Motor neuron (in vitro differentiated cells): Measurements from ENCODE around the gene SH3GL3. TPM values are rescaled to one million over a fixed set of nuclear protein-coding genes. Genes with fewer than 3 reads are reported as not detected.

Source experiments
- ATAC-seq, 8 experiments: fragments of 200-7000 bp; cut with Tn5 transposase; replicated peaks in 6 of 8; 2 replicates each; pipeline ENCODE4 v1.8.0; 2021; ENCODE audit warnings: mild to moderate bottlenecking in 8 of 8, moderate library complexity in 8 of 8
- H3K27ac ChIP-seq, 2 donors: fragments of 250-450 bp; sonication (Bioruptor Pico); 2 replicates each; pipeline ENCODE4 v1.9.0; 2021; ENCODE audit warnings: antibody characterized with exemption in 2 of 2, mild to moderate bottlenecking in 2 of 2, moderate library complexity in 1 of 2
- H3K4me1 ChIP-seq, 2 donors: fragments of 250-450 bp; sonication (Bioruptor Pico); replicated peaks in 1 of 2; 2 replicates each; pipeline ENCODE4 v1.6.1; 2021; ENCODE audit warnings: antibody characterized with exemption in 2 of 2, mild to moderate bottlenecking in 2 of 2, moderate library complexity in 1 of 2
- H3K4me3 ChIP-seq, 5 donors: fragments of 250-450 bp; sonication (Bioruptor Pico); 2 replicates each; pipeline ENCODE4 v1.9.0; 2021; ENCODE audit warnings: antibody characterized with exemption in 5 of 5, mild to moderate bottlenecking in 5 of 5, moderate library complexity in 4 of 5
- WGBS, 10 experiments: fragments of 450-650 bp; shearing (Covaris generic); methylation state at CpG; one replicate each; pipeline ENCODE4 v1.0.0; 2022; 5-methylcytosine and 5-hydroxymethylcytosine counted together
- in situ Hi-C, 9 experiments: fragments of 400-800 bp; cut with MboI; loops; one replicate each; pipeline ENCODE4 v1.15.0; 2021; ENCODE audit warnings: low sequenced_read_pairs in 9 of 9, low pct_unique_long_range_greater_than_20kb in 2 of 9; ENCODE audit not compliant: unreplicated experiment in 9 of 9
- total RNA-seq, 8 experiments: library from RNA; unstranded; fragments of 300-600 nt; gene quantifications; 2 replicates each; pipeline versions ENCODE4 v1.2.3 to v1.2.4, GENCODE V29; 2022

SH3GL3 gene
- total RNA-seq, 8 experiments from 2014 or later: 3.7 to 22.6 (median 10.5) TPM

DNA sequence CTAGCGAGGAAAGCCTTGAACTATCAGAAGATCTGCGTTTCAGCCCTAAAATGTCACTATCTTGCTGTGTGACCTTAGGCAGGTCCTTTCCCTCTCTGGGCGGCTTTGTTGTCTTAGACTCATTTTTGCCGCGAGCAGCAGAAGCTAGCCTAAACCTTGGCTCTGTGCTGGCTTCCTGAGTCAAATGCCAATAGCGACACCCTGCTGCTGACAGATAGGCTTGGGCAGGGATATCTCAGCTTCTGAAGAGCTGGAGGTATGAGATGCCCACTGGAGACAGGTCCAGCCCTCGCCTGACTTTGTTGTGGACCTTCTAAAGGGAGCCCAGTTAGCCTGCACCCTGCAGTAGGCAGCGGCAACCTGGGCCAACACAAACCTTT lies 208.1 kb downstream of the SH3GL3 start:
- Histone ChIP-seq H3K27ac (no peak overlapping the region), H3K4me1 (no peaks in the 10 kb centered on the region), H3K4me3 (no peak overlapping the region)
- ATAC-seq: no peak
- in situ Hi-C loops: no loop called here
- 64 to 100% (median 77%) methylated on average over 1 to 5 of the region's 8 CpGs; no CpG with 5 or more reads in 5 of the 10 experiments for WGBS, 10 experiments

GRCh38 chr15:83656192-83656591 lies 209.1 kb downstream of the SH3GL3 start:
- in situ Hi-C loops: no loop called here
- ATAC-seq: no peak
- no peak overlapping the region for H3K4me3 ChIP-seq

DNA sequence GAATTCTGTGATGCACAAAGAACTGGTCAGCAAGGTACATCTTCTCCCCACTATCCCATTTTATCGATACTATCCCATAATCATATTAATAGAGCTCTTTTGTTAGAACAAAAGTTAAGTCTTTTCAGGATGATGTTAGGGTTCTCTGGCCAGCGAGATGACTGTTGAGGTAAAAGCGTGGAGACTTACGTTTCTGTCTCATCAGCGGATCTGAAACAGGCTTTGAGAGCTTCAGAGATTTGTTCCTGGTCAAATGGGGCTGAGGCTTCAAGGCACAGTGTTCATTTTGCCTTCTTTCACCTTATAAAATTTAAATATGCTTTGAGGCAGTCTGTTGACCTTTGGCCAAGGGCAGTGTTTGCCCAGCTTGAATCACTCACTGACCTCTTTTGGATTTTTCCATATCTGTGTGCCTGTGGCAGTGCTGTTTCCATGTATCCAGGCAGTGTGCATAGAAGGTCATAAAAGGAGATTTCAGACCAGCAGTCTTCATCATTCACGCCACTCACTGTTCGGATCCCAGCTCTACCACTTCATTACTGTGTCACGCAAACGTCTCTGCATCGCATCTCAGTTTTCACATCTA lies 209.9 kb downstream of the SH3GL3 start:
- no peak overlapping the region for H3K4me3 ChIP-seq
- in situ Hi-C loops: no loop called here
- H3K27ac ChIP-seq: no peak overlapping the region
- no peaks in the 10 kb centered on the region for H3K4me1 ChIP-seq
- no peak for ATAC-seq
- 75 to 96% (median 89%) methylated on average over 4 to 10 of the region's 10 CpGs; no CpG with 5 or more reads in 1 of the 10 experiments for WGBS, 10 experiments

More at GRCh38 chr15:83656192-83656591, 209.1 kb downstream of the SH3GL3 start:
- 28 to 82% (median 67%) methylated on average over 1 to 5 of the region's 5 CpGs; no CpG with 5 or more reads in 3 of the 10 experiments for WGBS, 10 experiments
- no peaks in the 10 kb centered on the region for H3K4me1 ChIP-seq
- no peak overlapping the region for H3K27ac ChIP-seq

- H3K27ac ChIP-seq: no peak overlapping the region
- ATAC-seq: no peak
- H3K4me1 ChIP-seq: no peaks in the 10 kb centered on the region
- no peak overlapping the region for H3K4me3 ChIP-seq
- in situ Hi-C loops: no loop called here
- WGBS, 10 experiments: 55 to 100% (median 88%) methylated on average over 2 to 4 of the region's 4 CpGs; no CpG with 5 or more reads in 3 of the 10 experiments
Measured at GRCh38 chr15:83657549-83657948, 210.4 kb downstream of the SH3GL3 start.

GRCh38 chr15:83658430-83659416 lies 211.6 kb downstream of the SH3GL3 start:
- no peak overlapping the region for H3K27ac ChIP-seq
- in situ Hi-C loops: no loop called here
- WGBS, 10 experiments: 0 to 82% (median 61%) methylated on average over 1 to 10 of the region's 10 CpGs; no CpG with 5 or more reads in 1 of the 10 experiments
- no peaks in the 10 kb centered on the region for H3K4me1 ChIP-seq
- no peak overlapping the region for H3K4me3 ChIP-seq
- ATAC-seq: no peak

DNA sequence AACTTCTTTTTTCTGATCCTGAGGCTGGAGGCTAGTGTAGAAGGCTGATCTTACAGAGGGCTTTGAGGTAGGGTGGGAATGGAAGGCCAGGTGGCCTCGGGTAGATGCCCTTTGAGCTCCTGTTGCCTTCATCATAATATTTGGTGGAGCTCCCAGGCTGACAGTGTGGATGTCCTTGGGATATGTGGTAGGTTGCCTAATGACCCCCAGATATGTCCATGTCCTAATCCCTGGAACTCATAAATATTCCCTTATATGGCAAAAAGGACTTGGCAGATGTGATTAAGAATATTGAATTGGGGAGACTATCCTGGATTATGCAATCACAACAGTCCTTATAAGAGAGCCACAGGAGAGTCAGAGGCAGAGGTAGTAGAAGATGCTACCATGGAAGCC lies 212.3 kb downstream of the SH3GL3 start:
- Histone ChIP-seq H3K4me3 (no peak overlapping the region), H3K4me1 (no peaks in the 10 kb centered on the region), H3K27ac (no peak overlapping the region)
- WGBS, 10 experiments: 0 to 60% (median 31%) methylated on average over 1 of the region's 1 CpG; no CpG with 5 or more reads in 6 of the 10 experiments
- peak in 3 of 8 experiments; percentile 29 to 50 (median 33) for ATAC-seq
- in situ Hi-C loops: no loop called here

DNA sequence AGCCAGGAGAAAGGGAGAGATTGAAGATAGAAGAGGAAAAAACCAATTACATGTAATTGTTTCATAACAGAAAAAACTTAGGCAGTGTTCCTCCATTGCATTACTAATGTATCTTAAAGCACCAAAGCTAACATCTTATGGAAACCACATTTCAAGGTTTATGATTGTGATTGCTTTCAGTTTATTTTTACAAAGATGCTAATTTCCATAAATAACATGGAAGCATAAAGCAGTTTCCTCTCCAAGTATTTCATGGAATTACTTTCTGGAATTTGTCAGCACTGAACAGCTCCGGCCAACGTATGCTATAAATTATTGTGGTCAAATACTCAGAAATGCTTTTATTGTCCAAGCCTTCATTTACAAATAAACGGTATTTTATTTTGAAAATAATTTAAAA lies 218.3 kb downstream of the SH3GL3 start:
- no peak for ATAC-seq
- WGBS, 10 experiments: 0 to 88% (median 69%) methylated on average over 2 to 3 of the region's 3 CpGs
- Histone ChIP-seq H3K27ac (no peak overlapping the region), H3K4me3 (no peak overlapping the region), H3K4me1 (no peaks in the 10 kb centered on the region)
- in situ Hi-C loops: no loop called here

Other genes starting within 250 kb of the SH3GL3 start
- 100 to 1,000 TPM in 5 of 8 experiments, 10 to 100 TPM in 3; 39.4 to 174 (median 107) TPM for gene HDGFL3, start 239.5 kb upstream of the SH3GL3 start, total RNA-seq
- 1 to 10 TPM in 2 of 8 experiments, under 1 TPM in 6; 0.05 to 7.1 (median 0.15) TPM for gene BNC1, start 162.7 kb upstream of the SH3GL3 start, total RNA-seq
- gene ADAMTSL3, start 206.8 kb downstream of the SH3GL3 start, total RNA-seq: 10 to 100 TPM in 3 of 8 experiments, under 1 TPM in 5; 0.08 to 53.7 (median 0.32) TPM